ENCODE results near the gene RHEBL1.

Gene RHEBL1

GRCh38 chr12:49094975-49095365 lies 25.2 kb upstream of the RHEBL1 start:
- Histone ChIP-seq H3K27me3 (ENCODE audit: low read depth, low read length) (peaks cover 46% of the 10 kb centered on the region), H3K36me3 (replicated peaks; ENCODE audit: low read depth, low read length) (peaks cover 5% of the 10 kb centered on the region), H3K9me3 (ENCODE audit: insufficient read depth, low read length) (no peaks in the 10 kb centered on the region), H3K4me1 (ENCODE audit: low read length) (peaks cover 17% of the 10 kb centered on the region), H3K4me3 (ENCODE audit: low read length) (peak overlapping the region; percentile 73), H3K27ac (ENCODE audit: low read length) (no peak overlapping the region), H3K79me2 (ENCODE audit: low read length) (no peaks in the 10 kb centered on the region), H3K9ac (ENCODE audit: low read length) (no peak overlapping the region), H3K4me2 (ENCODE audit: low read length) (peak overlapping the region; percentile 95), H4K20me1 (ENCODE audit: insufficient read depth, low read length) (no peaks in the 10 kb centered on the region), H2AFZ (ENCODE audit: low read depth, low read length) (no peak overlapping the region)
- TF ChIP-seq CTCF (IDR thresholded peaks at IDR 0.05; ENCODE audit: low read depth, low read length) (no peak), EZH2phosphoT487 (IDR thresholded peaks at IDR 0.05; ENCODE audit: low read depth) (no peak)

- peak within 1 kb of the TSS; percentile 73 for H3K4me3 ChIP-seq (ENCODE audit: low read length)
- peaks cover 47% of the 10 kb centered on the region for H3K27me3 ChIP-seq (ENCODE audit: low read depth, low read length)
- H3K4me2 ChIP-seq (ENCODE audit: low read length): peak within 1 kb of the TSS; percentile 95
- peak within 1 kb of the TSS; percentile 54; the same call in 1 of the 2 replicates for H2AFZ ChIP-seq (ENCODE audit: low read depth, low read length)
- no peak within 1 kb of the TSS for H3K27ac ChIP-seq (ENCODE audit: low read length)
- no peaks in the 10 kb centered on the region for H4K20me1 ChIP-seq (ENCODE audit: insufficient read depth, low read length)
- H3K9ac ChIP-seq (ENCODE audit: low read length): peak within 1 kb of the TSS; percentile 29; the same call in 1 of the 2 replicates
- no peaks in the 10 kb centered on the region for H3K9me3 ChIP-seq (ENCODE audit: insufficient read depth, low read length)
- no peaks in the 10 kb centered on the region for H3K79me2 ChIP-seq (ENCODE audit: low read length)
- H3K4me1 ChIP-seq (ENCODE audit: low read length): peaks cover 17% of the 10 kb centered on the region
- peaks cover 5% of the 10 kb centered on the region for H3K36me3 ChIP-seq (replicated peaks; ENCODE audit: low read depth, low read length)
- TF ChIP-seq CTCF (IDR thresholded peaks at IDR 0.05; ENCODE audit: low read depth, low read length): no peak
- no peak for TF ChIP-seq EZH2phosphoT487 (IDR thresholded peaks at IDR 0.05; ENCODE audit: low read depth)
Measured at GRCh38 chr12:49094160-49094974, 24.6 kb upstream of the RHEBL1 start, which contains the start of gene DHH. TSS of gene DHH (minus strand) at chr12:49094801. CDS start at chr12:49094512, 289 bp downstream.

- Histone ChIP-seq H2AFZ (ENCODE audit: low read depth, low read length) (peak overlapping the region; percentile 54; the same call in 1 of the 2 replicates), H3K27me3 (ENCODE audit: low read depth, low read length) (peaks cover 52% of the 10 kb centered on the region)
Measured at GRCh38 chr12:49093792-49094159, 24.0 kb upstream of the RHEBL1 start.

More at GRCh38 chr12:49093792-49094159, 24.0 kb upstream of the RHEBL1 start:
- Histone ChIP-seq H3K9me3 (ENCODE audit: insufficient read depth, low read length) (no peaks in the 10 kb centered on the region), H3K36me3 (replicated peaks; ENCODE audit: low read depth, low read length) (peaks cover 5% of the 10 kb centered on the region), H3K4me2 (ENCODE audit: low read length) (peak overlapping the region; percentile 95), H3K9ac (ENCODE audit: low read length) (peak overlapping the region; percentile 29; the same call in 1 of the 2 replicates), H3K27ac (ENCODE audit: low read length) (no peak overlapping the region), H3K4me1 (ENCODE audit: low read length) (peaks cover 17% of the 10 kb centered on the region), H4K20me1 (ENCODE audit: insufficient read depth, low read length) (no peaks in the 10 kb centered on the region), H3K4me3 (ENCODE audit: low read length) (peak overlapping the region; percentile 73), H3K79me2 (ENCODE audit: low read length) (no peaks in the 10 kb centered on the region)
- TF ChIP-seq EZH2phosphoT487 (IDR thresholded peaks at IDR 0.05; ENCODE audit: low read depth): no peak
- TF ChIP-seq CTCF (IDR thresholded peaks at IDR 0.05; ENCODE audit: low read depth, low read length): no peak
